SU-DHL-6 (cell line): ENCODE measurements around the gene UBE2Q2.
"Not testable (repeated sequence)": the region's sequence is repeated elsewhere in the genome, so short reads cannot be mapped to it uniquely, and the experiment has no call there.

Experiments used
- CTCF ChIP-seq: fragments of 200-600 bp; sonication (generic); IDR thresholded peaks from one replicate; pipeline ENCODE4 v1.5.1; 2017; ENCODE audit warnings: antibody characterized with exemption, mild to moderate bottlenecking, low read length, moderate library complexity; ENCODE audit not compliant: insufficient read depth, poor library complexity, severe bottlenecking
- EZH2phosphoT487 ChIP-seq: fragments of 200-600 bp; sonication (generic), shearing (Covaris generic); conservative IDR thresholded peaks from 2 replicates; pipeline ENCODE4 v1.6.1; 2018; ENCODE audit warnings: mild to moderate bottlenecking, antibody characterized with exemption, low read length, moderate library complexity, mixed read lengths

- TF ChIP-seq CTCF, EZH2phosphoT487: not testable (repeated sequence)
Observed at GRCh38 chr15:75808009-75808408, 35.2 kb upstream of the UBE2Q2 start.
